ENCODE results near the gene ZMYND10.

DNA sequence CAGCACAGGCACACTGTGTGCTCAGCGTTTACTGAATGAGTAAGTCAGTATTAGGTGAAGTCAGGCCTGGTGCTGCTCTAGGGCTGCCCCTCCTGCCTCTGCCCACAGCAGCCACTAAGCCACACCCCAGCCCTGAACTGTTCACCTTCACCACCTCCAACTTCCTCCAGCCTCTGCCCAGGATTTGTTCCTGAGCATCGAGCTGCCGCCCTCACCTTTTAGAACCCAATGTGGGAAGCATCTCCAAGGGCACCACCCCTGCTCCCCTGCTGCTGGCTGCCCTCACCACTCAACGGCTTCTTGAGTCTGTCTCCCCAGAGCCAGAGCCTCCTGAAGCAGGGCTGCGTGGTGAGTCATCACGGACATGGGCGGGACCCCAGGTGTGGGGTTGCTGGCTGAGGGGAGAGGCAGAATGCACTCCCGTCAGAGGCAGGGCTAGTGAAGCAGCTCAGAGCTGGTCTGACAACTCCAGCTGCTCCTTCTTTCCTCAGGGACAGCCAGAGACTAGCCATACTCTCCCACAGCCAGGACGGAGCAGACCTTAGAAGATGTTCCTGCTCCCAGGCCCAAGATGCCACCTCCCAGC, 28.8 kb downstream of the ZMYND10 start:
- TF ChIP-seq ZC3H10 (CRISPR knock-in tag; IDR thresholded peaks at IDR 0.05) = no peak
- no peak for TF ChIP-seq ZNF70 (CRISPR knock-in tag; IDR thresholded peaks at IDR 0.05)
- TF ChIP-seq ZFP30 (CRISPR knock-in tag; IDR thresholded peaks at IDR 0.05) = no peak
- TF ChIP-seq OSR1 (CRISPR knock-in tag; IDR thresholded peaks at IDR 0.05) = no peak
- no peak for TF ChIP-seq ZNF565 (CRISPR knock-in tag; conservative IDR thresholded peaks at IDR 0.05; ENCODE audit: low read depth)
- no peak for TF ChIP-seq CSDC2 (CRISPR knock-in tag; IDR thresholded peaks at IDR 0.05)
